ENCODE results near the gene SLC38A3. TPM values are rescaled to one million over a fixed set of nuclear protein-coding genes. Genes with fewer than 3 reads are reported as not detected.

Gene SLC38A3
- total RNA-seq, 1 donor from 2014 or later = 0.56 TPM

GRCh38 chr3:50238549-50239026 is 33.5 kb downstream of the SLC38A3 start:
- peaks cover 26% of the 10 kb centered on the region for H3K27me3 Mint-ChIP-seq (ENCODE audit: unreplicated experiment)
- peak overlapping the region; percentile 90 for H3K27ac Mint-ChIP-seq (ENCODE audit: unreplicated experiment)

GRCh38 chr3:50239649-50240048 is 34.6 kb downstream of the SLC38A3 start:
- DNase-seq (ENCODE audit: low spot score) = no peak
- H3K4me3 Mint-ChIP-seq (ENCODE audit: unreplicated experiment) = peak overlapping the region; percentile 100
- TF ChIP-seq CTCF (IDR thresholded peaks at IDR 0.05; ENCODE audit: unreplicated experiment) = no peak
- H3K36me3 Mint-ChIP-seq (ENCODE audit: low read depth, unreplicated experiment) = peaks cover 34% of the 10 kb centered on the region
- peaks cover 64% of the 10 kb centered on the region for H3K4me1 Mint-ChIP-seq (ENCODE audit: unreplicated experiment)
- peak overlapping the region; percentile 90 for H3K27ac Mint-ChIP-seq (ENCODE audit: unreplicated experiment)
- H3K27me3 Mint-ChIP-seq (ENCODE audit: unreplicated experiment) = peaks cover 28% of the 10 kb centered on the region
- H3K9me3 Mint-ChIP-seq (ENCODE audit: unreplicated experiment) = no peaks in the 10 kb centered on the region

More at GRCh38 chr3:50238549-50239026, 33.5 kb downstream of the SLC38A3 start:
- TF ChIP-seq CTCF (IDR thresholded peaks at IDR 0.05; ENCODE audit: unreplicated experiment) = no peak
- Mint-ChIP-seq H3K36me3 (ENCODE audit: low read depth, unreplicated experiment) (peaks cover 30% of the 10 kb centered on the region), H3K4me1 (ENCODE audit: unreplicated experiment) (peaks cover 57% of the 10 kb centered on the region), H3K4me3 (ENCODE audit: unreplicated experiment) (peak overlapping the region; percentile 100), H3K9me3 (ENCODE audit: unreplicated experiment) (no peaks in the 10 kb centered on the region)
- DNase-seq (ENCODE audit: low spot score) = no peak

GRCh38 chr3:50241163-50241562 is 36.1 kb downstream of the SLC38A3 start:
- no peaks in the 10 kb centered on the region for H3K9me3 Mint-ChIP-seq (ENCODE audit: unreplicated experiment)
- H3K4me1 Mint-ChIP-seq (ENCODE audit: unreplicated experiment) = peaks cover 76% of the 10 kb centered on the region
- no peak for TF ChIP-seq CTCF (IDR thresholded peaks at IDR 0.05; ENCODE audit: unreplicated experiment)
- H3K36me3 Mint-ChIP-seq (ENCODE audit: low read depth, unreplicated experiment) = peaks cover 34% of the 10 kb centered on the region
- H3K27ac Mint-ChIP-seq (ENCODE audit: unreplicated experiment) = peak overlapping the region; percentile 96
- DNase-seq (ENCODE audit: low spot score) = peak; percentile 52
- H3K27me3 Mint-ChIP-seq (ENCODE audit: unreplicated experiment) = peaks cover 28% of the 10 kb centered on the region
- H3K4me3 Mint-ChIP-seq (ENCODE audit: unreplicated experiment) = peak overlapping the region; percentile 84

- Mint-ChIP-seq H3K4me1 (ENCODE audit: unreplicated experiment) (peaks cover 77% of the 10 kb centered on the region), H3K4me3 (ENCODE audit: unreplicated experiment) (peak overlapping the region; percentile 84), H3K27ac (ENCODE audit: unreplicated experiment) (peak overlapping the region; percentile 99), H3K27me3 (ENCODE audit: unreplicated experiment) (peaks cover 22% of the 10 kb centered on the region), H3K36me3 (ENCODE audit: low read depth, unreplicated experiment) (peaks cover 31% of the 10 kb centered on the region), H3K9me3 (ENCODE audit: unreplicated experiment) (no peaks in the 10 kb centered on the region)
- no peak for TF ChIP-seq CTCF (IDR thresholded peaks at IDR 0.05; ENCODE audit: unreplicated experiment)
- no peak for DNase-seq (ENCODE audit: low spot score)
These were observed 36.8 kb downstream of the SLC38A3 start for GRCh38 chr3:50241713-50242380.

- Mint-ChIP-seq H3K4me3 (ENCODE audit: unreplicated experiment) (peak overlapping the region; percentile 87), H3K27me3 (ENCODE audit: unreplicated experiment) (peaks cover 18% of the 10 kb centered on the region), H3K36me3 (ENCODE audit: low read depth, unreplicated experiment) (peaks cover 29% of the 10 kb centered on the region), H3K4me1 (ENCODE audit: unreplicated experiment) (peaks cover 78% of the 10 kb centered on the region), H3K27ac (ENCODE audit: unreplicated experiment) (peak overlapping the region; percentile 99), H3K9me3 (ENCODE audit: unreplicated experiment) (no peaks in the 10 kb centered on the region)
- no peak for TF ChIP-seq CTCF (IDR thresholded peaks at IDR 0.05; ENCODE audit: unreplicated experiment)
- DNase-seq (ENCODE audit: low spot score) = no peak
These were observed 37.3 kb downstream of the SLC38A3 start for GRCh38 chr3:50242381-50242770.

All from endothelial cell (in vitro differentiated cells).